Type B pancreatic cell (in vitro differentiated cells): ENCODE data around the gene SCARB1. TPM values are rescaled to one million over a fixed set of nuclear protein-coding genes. Genes with fewer than 3 reads are reported as not detected.
"Not testable (repeated sequence)": the region's sequence is repeated elsewhere in the genome, so short reads cannot be mapped to it uniquely, and the experiment has no call there.

ENCODE experiments used
- DNase-seq: peaks from one replicate; pipeline ENCODE4 v3.0.0; 2021; ENCODE audit warnings: mixed read lengths; ENCODE audit not compliant: unreplicated experiment; ENCODE audit errors: extremely low spot score
- H3K27ac Mint-ChIP-seq: 2 replicates; pipeline ENCODE4 v1.8.0; 2021; ENCODE audit warnings: mild to moderate bottlenecking, mixed read lengths
- H3K27me3 Mint-ChIP-seq: 2 replicates; pipeline ENCODE4 v1.8.0; 2021; ENCODE audit warnings: mixed read lengths
- H3K36me3 Mint-ChIP-seq: 2 replicates; pipeline ENCODE4 v1.8.0; 2021; ENCODE audit warnings: mixed read lengths
- H3K4me1 Mint-ChIP-seq: one replicate; pipeline ENCODE4 v1.8.0; 2021; ENCODE audit warnings: mixed read lengths; ENCODE audit not compliant: unreplicated experiment
- H3K4me3 Mint-ChIP-seq: 2 replicates; pipeline ENCODE4 v1.8.0; 2021; ENCODE audit warnings: mild to moderate bottlenecking, mixed read lengths
- H3K9me3 Mint-ChIP-seq: 2 replicates; pipeline ENCODE4 v1.8.0; 2021; ENCODE audit warnings: mixed read lengths
- long read RNA-seq: library from polyadenylated mRNA; unstranded; transcript quantifications from one replicate; pipeline ENCODE4 v2.0.0, GENCODE V29; 2020
- total RNA-seq: library from RNA; stranded (reverse); gene quantifications from 2 replicates; pipeline ENCODE4 v1.2.1, GENCODE V29; 2021; ENCODE audit warnings: low replicate concordance
- TF ChIP-seq, protein P1 (sequence below): fragments of 200-600 bp; sonication (generic); conservative IDR thresholded peaks from 2 replicates; pipeline ENCODE4 v1.5.0; 2021; ENCODE audit warnings: antibody characterized with exemption, mild to moderate bottlenecking

The SCARB1 gene, protein sequence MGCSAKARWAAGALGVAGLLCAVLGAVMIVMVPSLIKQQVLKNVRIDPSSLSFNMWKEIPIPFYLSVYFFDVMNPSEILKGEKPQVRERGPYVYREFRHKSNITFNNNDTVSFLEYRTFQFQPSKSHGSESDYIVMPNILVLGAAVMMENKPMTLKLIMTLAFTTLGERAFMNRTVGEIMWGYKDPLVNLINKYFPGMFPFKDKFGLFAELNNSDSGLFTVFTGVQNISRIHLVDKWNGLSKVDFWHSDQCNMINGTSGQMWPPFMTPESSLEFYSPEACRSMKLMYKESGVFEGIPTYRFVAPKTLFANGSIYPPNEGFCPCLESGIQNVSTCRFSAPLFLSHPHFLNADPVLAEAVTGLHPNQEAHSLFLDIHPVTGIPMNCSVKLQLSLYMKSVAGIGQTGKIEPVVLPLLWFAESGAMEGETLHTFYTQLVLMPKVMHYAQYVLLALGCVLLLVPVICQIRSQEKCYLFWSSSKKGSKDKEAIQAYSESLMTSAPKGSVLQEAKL
- total RNA-seq = 23.4 and 27.7 TPM in 2 replicates
- long read RNA-seq, partial matches to known transcripts = 0 of 1 reads
- long read RNA-seq, other reads (novel, unspliced or antisense) = 1 of 1 reads

DNA sequence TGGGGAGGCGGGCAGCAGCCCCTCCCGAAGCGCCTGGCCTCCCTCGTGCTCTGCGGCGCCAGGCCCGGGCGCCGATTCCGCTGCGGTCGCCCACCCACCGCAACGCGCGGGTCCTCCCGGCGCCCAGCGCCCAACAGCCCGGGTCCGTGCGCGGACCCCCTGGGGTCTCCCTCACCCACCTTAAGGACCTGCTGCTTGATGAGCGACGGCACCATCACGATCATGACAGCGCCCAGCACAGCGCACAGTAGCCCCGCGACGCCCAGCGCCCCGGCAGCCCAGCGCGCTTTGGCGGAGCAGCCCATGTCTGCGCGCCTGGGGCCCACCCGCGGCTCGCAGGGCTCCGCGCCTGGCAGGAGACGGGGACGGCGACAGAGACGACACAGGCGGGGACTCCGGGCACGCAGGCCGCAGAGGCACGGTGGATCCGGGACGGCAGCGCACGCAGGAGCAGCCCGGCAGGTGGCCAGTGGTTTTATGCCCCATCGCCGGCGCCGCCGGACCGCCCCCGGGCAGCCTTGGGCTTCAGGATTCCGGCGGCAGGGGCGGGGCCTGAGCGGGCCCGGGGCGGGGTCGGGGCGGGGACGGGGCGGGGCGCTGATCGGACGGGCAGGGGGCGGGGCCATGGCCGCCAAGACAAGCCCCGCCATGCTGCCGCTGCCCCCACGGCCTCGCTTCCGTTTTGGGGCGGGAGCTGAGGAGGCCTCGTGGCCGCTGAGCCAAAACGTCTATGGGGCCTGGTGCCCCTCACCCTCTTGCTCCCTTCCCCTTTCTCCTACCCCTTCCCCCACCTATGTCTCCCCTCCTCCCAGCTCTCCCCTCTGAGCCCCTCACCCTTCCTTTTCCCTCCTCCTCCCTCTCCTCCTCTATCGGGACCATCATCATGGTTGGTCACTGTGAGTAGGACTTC, at the start of gene SCARB1:
Gene SCARB1, minus strand, starts transcription at position 449 of the 910 bp plus-strand sequence. Its CDS starts 144 bp downstream, at position 305.
- no peaks in the 10 kb centered on the region for H3K36me3 Mint-ChIP-seq

DNA sequence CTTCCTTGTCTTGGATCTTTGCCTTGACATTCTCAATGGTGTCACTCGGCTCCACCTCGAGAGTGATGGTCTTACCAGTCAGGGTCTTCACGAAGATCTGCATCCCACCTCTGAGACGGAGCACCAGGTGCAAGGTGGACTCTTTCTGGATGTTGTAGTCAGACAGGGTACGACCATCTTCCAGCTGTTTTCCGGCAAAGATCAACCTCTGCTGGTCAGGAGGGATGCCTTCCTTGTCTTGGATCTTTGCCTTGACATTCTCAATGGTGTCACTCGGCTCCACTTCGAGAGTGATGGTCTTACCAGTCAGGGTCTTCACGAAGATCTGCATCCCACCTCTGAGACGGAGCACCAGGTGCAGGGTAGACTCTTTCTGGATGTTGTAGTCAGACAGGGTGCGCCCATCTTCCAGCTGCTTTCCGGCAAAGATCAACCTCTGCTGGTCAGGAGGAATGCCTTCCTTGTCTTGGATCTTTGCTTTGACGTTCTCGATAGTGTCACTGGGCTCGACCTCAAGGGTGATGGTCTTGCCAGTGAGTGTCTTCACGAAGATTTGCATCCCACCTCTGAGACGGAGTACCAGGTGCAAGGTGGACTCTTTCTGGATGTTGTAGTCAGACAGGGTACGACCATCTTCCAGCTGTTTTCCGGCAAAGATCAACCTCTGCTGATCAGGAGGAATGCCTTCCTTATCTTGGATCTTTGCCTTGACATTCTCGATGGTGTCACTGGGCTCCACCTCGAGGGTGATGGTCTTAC, 49.0 kb upstream of the SCARB1 start:
- H3K4me1 Mint-ChIP-seq = peaks cover 48% of the 10 kb centered on the region

More for the DNA sequence above, at the start of gene SCARB1:
- Mint-ChIP-seq H3K27me3 (peaks cover 10% of the 10 kb centered on the region), H3K4me1 (peaks cover 17% of the 10 kb centered on the region), H3K27ac (peak within 1 kb of the TSS; percentile 83), H3K4me3 (peak within 1 kb of the TSS; percentile 85), H3K9me3 (no peaks in the 10 kb centered on the region)
- DNase-seq = peak; percentile 88
- TF ChIP-seq, protein P1, sequence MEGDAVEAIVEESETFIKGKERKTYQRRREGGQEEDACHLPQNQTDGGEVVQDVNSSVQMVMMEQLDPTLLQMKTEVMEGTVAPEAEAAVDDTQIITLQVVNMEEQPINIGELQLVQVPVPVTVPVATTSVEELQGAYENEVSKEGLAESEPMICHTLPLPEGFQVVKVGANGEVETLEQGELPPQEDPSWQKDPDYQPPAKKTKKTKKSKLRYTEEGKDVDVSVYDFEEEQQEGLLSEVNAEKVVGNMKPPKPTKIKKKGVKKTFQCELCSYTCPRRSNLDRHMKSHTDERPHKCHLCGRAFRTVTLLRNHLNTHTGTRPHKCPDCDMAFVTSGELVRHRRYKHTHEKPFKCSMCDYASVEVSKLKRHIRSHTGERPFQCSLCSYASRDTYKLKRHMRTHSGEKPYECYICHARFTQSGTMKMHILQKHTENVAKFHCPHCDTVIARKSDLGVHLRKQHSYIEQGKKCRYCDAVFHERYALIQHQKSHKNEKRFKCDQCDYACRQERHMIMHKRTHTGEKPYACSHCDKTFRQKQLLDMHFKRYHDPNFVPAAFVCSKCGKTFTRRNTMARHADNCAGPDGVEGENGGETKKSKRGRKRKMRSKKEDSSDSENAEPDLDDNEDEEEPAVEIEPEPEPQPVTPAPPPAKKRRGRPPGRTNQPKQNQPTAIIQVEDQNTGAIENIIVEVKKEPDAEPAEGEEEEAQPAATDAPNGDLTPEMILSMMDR = peak; percentile 32

GRCh38 chr12:124911521-124911920, 47.9 kb upstream of the SCARB1 start:
- H3K27ac Mint-ChIP-seq = peak overlapping the region; percentile 87
- H3K4me1 Mint-ChIP-seq = peaks cover 51% of the 10 kb centered on the region
- peak overlapping the region; percentile 84 for H3K4me3 Mint-ChIP-seq
- H3K27me3 Mint-ChIP-seq = peaks cover 24% of the 10 kb centered on the region
- H3K9me3 Mint-ChIP-seq, DNase-seq: not testable (repeated sequence)
- peaks cover 44% of the 10 kb centered on the region for H3K36me3 Mint-ChIP-seq

More for the DNA sequence above, 49.0 kb upstream of the SCARB1 start:
- Mint-ChIP-seq H3K27me3 (peaks cover 24% of the 10 kb centered on the region), H3K4me3 (peak overlapping the region; percentile 100), H3K36me3 (peaks cover 44% of the 10 kb centered on the region), H3K27ac (peak overlapping the region; percentile 99)
- not testable (repeated sequence) for H3K9me3 Mint-ChIP-seq, DNase-seq

DNA sequence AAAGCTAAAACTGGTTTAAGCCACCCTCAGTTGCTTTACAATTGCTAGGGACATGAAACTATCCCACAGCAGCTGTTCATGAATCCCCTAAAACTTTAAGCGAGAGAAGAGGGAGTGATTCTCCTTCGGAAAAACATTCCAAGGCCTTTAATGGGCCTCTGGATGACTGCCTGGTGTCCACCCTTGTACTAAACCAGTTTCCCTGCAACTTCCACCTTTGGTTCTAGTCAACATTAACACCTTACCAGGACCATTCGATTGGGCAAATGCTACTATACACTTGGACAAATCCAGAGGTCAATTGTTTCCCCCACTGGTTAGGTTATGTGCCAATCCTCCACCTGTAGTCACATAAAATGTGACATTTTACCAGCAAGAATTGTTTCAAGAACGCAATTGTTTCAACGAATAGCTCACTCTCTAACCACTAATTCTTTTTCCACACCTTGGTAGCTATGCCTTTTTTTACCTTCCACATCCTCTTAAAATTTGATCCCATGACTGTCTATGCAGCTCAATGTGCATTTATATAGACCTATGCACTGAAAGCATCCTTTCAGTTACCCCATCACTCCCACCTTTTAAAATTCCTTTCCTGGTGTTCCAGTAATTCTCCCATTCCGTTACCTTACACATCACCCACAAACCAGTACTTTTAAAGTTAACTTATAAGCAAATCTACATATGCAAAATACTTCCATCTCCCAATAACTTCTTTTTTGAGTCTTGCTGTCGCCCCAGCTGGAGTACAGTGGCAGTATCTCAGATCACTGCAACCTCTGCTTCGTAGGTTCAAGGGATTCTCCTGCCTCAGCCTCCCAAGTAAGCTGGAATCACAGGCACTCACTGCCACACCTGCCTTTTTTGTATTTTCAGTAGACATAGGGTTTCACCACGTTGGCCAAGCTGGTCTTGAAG, 47.2 kb upstream of the SCARB1 start:
- H3K9me3 Mint-ChIP-seq = no peaks in the 10 kb centered on the region
- peaks cover 50% of the 10 kb centered on the region for H3K4me1 Mint-ChIP-seq
- H3K27ac Mint-ChIP-seq = peak overlapping the region; percentile 87
- DNase-seq = no peak
- H3K27me3 Mint-ChIP-seq = peaks cover 24% of the 10 kb centered on the region
- peak overlapping the region; percentile 84 for H3K4me3 Mint-ChIP-seq
- TF ChIP-seq, protein P1 = no peak
- H3K36me3 Mint-ChIP-seq = peaks cover 44% of the 10 kb centered on the region

DNA sequence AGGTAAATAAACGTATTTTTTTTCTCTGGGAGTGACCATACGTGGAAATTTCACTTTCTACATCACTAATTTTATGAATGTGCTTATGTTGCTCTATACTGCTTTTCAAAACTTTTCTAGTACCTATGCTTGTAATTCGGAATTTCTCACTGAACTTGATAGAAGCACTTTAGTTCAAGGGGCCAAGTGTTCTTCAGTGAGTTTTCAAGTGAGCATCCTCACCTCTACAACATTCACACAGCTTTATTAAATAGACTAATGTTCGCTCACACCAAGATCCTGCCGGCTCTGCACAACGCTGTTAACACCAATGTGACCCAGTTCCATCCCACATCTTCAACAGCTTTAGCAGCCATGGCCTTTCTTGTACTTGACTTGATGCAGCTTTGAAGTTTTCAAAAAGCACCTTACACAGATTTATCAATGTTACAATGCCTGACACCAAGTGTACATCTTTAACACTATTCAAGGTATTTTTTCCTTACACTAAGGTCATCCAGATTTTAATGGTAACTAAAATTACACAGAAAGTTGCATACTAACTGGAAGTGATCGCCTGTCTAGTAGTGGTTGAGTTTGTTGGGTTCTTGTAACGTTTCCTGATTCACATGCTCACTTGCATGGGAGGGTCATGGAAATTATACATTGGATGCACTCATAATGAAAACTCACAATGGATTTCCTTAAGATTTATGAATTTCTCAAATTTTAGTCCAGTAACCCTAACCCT, 46.3 kb upstream of the SCARB1 start:
- Mint-ChIP-seq H3K27ac (peak overlapping the region; percentile 87), H3K36me3 (peaks cover 44% of the 10 kb centered on the region), H3K27me3 (peaks cover 24% of the 10 kb centered on the region), H3K9me3 (no peaks in the 10 kb centered on the region), H3K4me3 (peak overlapping the region; percentile 84), H3K4me1 (peaks cover 49% of the 10 kb centered on the region)
- DNase-seq = no peak
- TF ChIP-seq, protein P1 = no peak
